PC-3 (cell line): Measurements from ENCODE around the gene NSUN3.
"Not testable (repeated sequence)": the region's sequence is repeated elsewhere in the genome, so short reads cannot be mapped to it uniquely, and the experiment has no call there.

Source experiments
- CTCF ChIP-seq: fragments of 300-600 bp; sonication (generic); conservative IDR thresholded peaks from 2 replicates; pipeline ENCODE4 v1.5.1; 2017; ENCODE audit warnings: antibody characterized with exemption, low read depth, mild to moderate bottlenecking, low read length
- EZH2 ChIP-seq: fragments of 300-600 bp; sonication (generic); IDR thresholded peaks from one replicate; pipeline ENCODE4 v1.6.1; 2017; ENCODE audit warnings: antibody characterized with exemption, mild to moderate bottlenecking, low read length; ENCODE audit not compliant: unreplicated experiment

- TF ChIP-seq CTCF, EZH2: not testable (repeated sequence)
Measured at GRCh38 chr3:94080552-94080951, 17.7 kb downstream of the NSUN3 start.
